WTC11 (cell line): ENCODE measurements around the gene SYCP2. TPM values are rescaled to one million over a fixed set of nuclear protein-coding genes. Genes with fewer than 3 reads are reported as not detected.

ENCODE experiments used
- ATAC-seq: fragments of 200-7000 bp; cut with Tn5 transposase; 2 replicates; pipeline ENCODE4 v1.10.0; 2021; ENCODE audit warnings: mild to moderate bottlenecking, moderate library complexity
- CTCF ChIA-PET: fragments of 300-600 bp; sonication (Branson Sonifier 250); formaldehyde crosslinking; loops from one replicate; lab custom pipeline; 2021; ENCODE audit warnings: antibody characterized with exemption; lab: Charles Lee
- POLR2A ChIA-PET: fragments of 350-600 bp; sonication (Branson Sonifier 250); formaldehyde crosslinking; loops from one replicate; lab custom pipeline; 2021; ENCODE audit warnings: antibody characterized with exemption; lab: Charles Lee
- DNase-seq: peaks from one replicate; pipeline ENCODE4 v3.0.0; 2021; ENCODE audit warnings: low spot score
- H3K27ac Mint-ChIP-seq: 2 replicates; pipeline ENCODE4 v1.8.0; 2021; ENCODE audit warnings: mixed read lengths
- H3K27me3 Mint-ChIP-seq: 2 replicates; pipeline ENCODE4 v1.8.0; 2021; ENCODE audit warnings: low read depth, mild to moderate bottlenecking, moderate library complexity, mixed read lengths
- H3K36me3 Mint-ChIP-seq: 2 replicates; pipeline ENCODE4 v1.8.0; 2021; ENCODE audit warnings: mixed read lengths
- H3K4me1 Mint-ChIP-seq: 2 replicates; pipeline ENCODE4 v1.8.0; 2022; ENCODE audit warnings: mixed read lengths
- H3K4me3 Mint-ChIP-seq: 2 replicates; pipeline ENCODE4 v1.8.0; 2021; ENCODE audit warnings: mild to moderate bottlenecking, moderate library complexity, mixed read lengths
- H3K9me3 Mint-ChIP-seq: 2 replicates; pipeline ENCODE4 v1.8.0; 2021; ENCODE audit warnings: mixed read lengths
- CBFB ChIP-seq: sonication (generic); formaldehyde crosslinking; IDR thresholded peaks from 2 replicates; pipeline ENCODE4 v1.8.1; 2022; ENCODE audit warnings: mild to moderate bottlenecking, low read depth, missing genetic modification reagents
- SP1 ChIP-seq: sonication (generic); formaldehyde crosslinking; conservative IDR thresholded peaks from 2 replicates; pipeline ENCODE4 v1.8.1; 2022; ENCODE audit warnings: missing genetic modification reagents
- ZNF317 ChIP-seq: sonication (generic); formaldehyde crosslinking; IDR thresholded peaks from 2 replicates; pipeline ENCODE4 v1.8.1; 2023; ENCODE audit warnings: low read depth, mild to moderate bottlenecking, moderate library complexity, missing genetic modification reagents, borderline replicate concordance
- total RNA-seq: library from RNA; stranded (reverse); gene quantifications from 3 replicates; pipeline ENCODE4 v1.2.3, GENCODE V29; 2021
- TF ChIP-seq, protein P1 (sequence below): fragments of 250-450 bp; sonication (Bioruptor Pico); conservative IDR thresholded peaks from 2 replicates; pipeline ENCODE4 v1.9.0; 2021; ENCODE audit warnings: mild to moderate bottlenecking
- TF ChIP-seq, protein P2 (sequence below): sonication (generic); formaldehyde crosslinking; IDR thresholded peaks from 2 replicates; pipeline ENCODE4 v1.8.0; 2023; ENCODE audit warnings: mild to moderate bottlenecking, missing genetic modification reagents
- TF ChIP-seq, protein P3 (sequence below): sonication (generic); formaldehyde crosslinking; conservative IDR thresholded peaks from 2 replicates; pipeline ENCODE4 v1.8.1; 2023; ENCODE audit warnings: mild to moderate bottlenecking, low read depth, missing genetic modification reagents, moderate library complexity
- TF ChIP-seq, protein P4 (sequence below): sonication (generic); formaldehyde crosslinking; IDR thresholded peaks from 2 replicates; pipeline ENCODE4 v1.8.0; 2022; ENCODE audit warnings: mild to moderate bottlenecking, missing genetic modification reagents

The SYCP2 gene
- total RNA-seq, 1 experiment from 2014 or later = 0.31 TPM

DNA sequence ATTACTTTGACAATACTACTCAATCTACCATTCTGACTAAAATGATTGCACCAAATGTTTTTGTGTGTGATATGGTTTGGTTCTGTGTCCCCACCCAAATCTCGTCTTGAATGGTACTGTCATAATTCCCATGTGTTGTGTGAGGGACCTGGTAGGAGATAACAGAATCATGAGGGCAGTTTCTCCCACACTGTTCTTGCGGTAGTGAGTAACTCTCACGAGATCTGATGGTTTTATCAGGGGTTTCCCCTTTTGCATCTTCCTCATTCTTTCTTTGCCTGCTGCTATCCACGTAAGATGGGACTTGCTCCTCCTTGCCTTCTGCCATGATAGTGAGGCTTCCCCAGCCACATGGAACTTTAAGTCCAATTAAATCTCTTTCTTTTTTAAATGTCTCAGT lies 20.8 kb downstream of the SYCP2 start (continued):
- TF ChIP-seq, protein P1, sequence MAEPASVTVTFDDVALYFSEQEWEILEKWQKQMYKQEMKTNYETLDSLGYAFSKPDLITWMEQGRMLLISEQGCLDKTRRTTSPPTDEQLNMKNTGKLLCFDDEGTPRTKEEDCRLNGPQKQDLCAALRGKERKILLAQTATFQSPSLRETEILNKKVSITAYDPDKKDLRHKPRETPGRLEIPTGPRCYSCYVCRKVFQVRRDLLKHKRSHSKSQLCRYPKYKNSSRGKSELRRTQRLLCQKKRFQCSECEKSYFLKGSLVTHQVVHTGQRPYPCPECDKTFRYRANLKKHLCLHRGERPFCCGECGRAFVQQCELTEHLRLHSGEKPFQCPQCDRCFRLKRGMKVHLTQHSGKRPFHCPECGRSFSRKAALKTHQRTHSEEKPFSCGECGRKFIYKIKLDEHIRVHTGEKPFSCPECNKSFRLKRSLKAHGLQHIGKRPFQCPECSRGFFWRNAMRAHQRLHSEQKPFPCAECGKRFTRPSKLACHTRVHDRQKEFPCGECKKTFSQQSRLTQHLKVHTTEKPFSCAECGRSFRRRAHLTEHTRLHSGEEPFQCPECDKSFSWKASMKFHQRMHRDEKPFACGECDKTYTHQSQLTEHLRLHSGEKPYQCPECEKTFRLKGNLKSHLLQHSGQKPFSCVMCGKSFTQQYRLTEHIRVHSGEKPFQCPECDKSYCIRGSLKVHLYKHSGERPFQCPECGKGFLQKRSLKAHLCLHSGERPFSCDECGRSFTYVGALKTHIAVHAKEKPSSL (CRISPR knock-in tag) = no peak
- TF ChIP-seq, all 79 proteins: peak for 0

DNA sequence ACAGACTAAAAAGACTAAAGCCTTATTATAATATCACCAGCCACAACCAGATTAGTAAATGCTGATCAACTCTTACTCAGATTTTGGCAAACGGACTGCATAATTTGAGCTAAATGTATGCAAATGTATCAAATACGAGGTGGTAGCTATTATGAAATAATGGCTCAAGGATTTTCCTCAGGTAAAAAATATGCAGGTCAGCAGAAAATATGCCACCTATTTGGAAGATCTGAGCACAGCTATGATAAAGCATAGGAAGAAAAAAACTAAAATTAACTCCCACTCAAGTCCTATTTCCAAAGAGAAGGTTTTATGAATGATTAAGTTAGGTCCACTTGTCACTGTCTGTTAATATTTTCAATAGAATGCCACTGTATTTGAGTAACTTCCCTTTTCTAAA lies 22.4 kb downstream of the SYCP2 start:
- no peak overlapping the region for H3K4me3 Mint-ChIP-seq
- POLR2A ChIA-PET = no interaction called here

More for the DNA sequence above, 22.4 kb downstream of the SYCP2 start:
- CTCF ChIA-PET = no interaction called here
- TF ChIP-seq, protein P2, sequence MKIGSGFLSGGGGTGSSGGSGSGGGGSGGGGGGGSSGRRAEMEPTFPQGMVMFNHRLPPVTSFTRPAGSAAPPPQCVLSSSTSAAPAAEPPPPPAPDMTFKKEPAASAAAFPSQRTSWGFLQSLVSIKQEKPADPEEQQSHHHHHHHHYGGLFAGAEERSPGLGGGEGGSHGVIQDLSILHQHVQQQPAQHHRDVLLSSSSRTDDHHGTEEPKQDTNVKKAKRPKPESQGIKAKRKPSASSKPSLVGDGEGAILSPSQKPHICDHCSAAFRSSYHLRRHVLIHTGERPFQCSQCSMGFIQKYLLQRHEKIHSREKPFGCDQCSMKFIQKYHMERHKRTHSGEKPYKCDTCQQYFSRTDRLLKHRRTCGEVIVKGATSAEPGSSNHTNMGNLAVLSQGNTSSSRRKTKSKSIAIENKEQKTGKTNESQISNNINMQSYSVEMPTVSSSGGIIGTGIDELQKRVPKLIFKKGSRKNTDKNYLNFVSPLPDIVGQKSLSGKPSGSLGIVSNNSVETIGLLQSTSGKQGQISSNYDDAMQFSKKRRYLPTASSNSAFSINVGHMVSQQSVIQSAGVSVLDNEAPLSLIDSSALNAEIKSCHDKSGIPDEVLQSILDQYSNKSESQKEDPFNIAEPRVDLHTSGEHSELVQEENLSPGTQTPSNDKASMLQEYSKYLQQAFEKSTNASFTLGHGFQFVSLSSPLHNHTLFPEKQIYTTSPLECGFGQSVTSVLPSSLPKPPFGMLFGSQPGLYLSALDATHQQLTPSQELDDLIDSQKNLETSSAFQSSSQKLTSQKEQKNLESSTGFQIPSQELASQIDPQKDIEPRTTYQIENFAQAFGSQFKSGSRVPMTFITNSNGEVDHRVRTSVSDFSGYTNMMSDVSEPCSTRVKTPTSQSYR = no peak
- TF ChIP-seq, protein P3, sequence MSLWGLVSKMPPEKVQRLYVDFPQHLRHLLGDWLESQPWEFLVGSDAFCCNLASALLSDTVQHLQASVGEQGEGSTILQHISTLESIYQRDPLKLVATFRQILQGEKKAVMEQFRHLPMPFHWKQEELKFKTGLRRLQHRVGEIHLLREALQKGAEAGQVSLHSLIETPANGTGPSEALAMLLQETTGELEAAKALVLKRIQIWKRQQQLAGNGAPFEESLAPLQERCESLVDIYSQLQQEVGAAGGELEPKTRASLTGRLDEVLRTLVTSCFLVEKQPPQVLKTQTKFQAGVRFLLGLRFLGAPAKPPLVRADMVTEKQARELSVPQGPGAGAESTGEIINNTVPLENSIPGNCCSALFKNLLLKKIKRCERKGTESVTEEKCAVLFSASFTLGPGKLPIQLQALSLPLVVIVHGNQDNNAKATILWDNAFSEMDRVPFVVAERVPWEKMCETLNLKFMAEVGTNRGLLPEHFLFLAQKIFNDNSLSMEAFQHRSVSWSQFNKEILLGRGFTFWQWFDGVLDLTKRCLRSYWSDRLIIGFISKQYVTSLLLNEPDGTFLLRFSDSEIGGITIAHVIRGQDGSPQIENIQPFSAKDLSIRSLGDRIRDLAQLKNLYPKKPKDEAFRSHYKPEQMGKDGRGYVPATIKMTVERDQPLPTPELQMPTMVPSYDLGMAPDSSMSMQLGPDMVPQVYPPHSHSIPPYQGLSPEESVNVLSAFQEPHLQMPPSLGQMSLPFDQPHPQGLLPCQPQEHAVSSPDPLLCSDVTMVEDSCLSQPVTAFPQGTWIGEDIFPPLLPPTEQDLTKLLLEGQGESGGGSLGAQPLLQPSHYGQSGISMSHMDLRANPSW (CRISPR knock-in tag) = no peak
- TF ChIP-seq, protein P1 (CRISPR knock-in tag) = no peak
- no peak for TF ChIP-seq SP1 (CRISPR knock-in tag)
- no peak for TF ChIP-seq ZNF317
- no peak for TF ChIP-seq CBFB
- TF ChIP-seq, protein P4, sequence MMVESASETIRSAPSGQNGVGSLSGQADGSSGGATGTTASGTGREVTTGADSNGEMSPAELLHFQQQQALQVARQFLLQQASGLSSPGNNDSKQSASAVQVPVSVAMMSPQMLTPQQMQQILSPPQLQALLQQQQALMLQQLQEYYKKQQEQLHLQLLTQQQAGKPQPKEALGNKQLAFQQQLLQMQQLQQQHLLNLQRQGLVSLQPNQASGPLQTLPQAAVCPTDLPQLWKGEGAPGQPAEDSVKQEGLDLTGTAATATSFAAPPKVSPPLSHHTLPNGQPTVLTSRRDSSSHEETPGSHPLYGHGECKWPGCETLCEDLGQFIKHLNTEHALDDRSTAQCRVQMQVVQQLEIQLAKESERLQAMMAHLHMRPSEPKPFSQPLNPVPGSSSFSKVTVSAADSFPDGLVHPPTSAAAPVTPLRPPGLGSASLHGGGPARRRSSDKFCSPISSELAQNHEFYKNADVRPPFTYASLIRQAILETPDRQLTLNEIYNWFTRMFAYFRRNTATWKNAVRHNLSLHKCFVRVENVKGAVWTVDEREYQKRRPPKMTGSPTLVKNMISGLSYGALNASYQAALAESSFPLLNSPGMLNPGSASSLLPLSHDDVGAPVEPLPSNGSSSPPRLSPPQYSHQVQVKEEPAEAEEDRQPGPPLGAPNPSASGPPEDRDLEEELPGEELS = no peak
- Mint-ChIP-seq H3K9me3 (peaks cover 3% of the 10 kb centered on the region; the same call in 1 of the 2 replicates), H3K27ac (no peak overlapping the region), H3K4me1 (no peaks in the 10 kb centered on the region), H3K27me3 (peaks cover 16% of the 10 kb centered on the region), H3K36me3 (no peaks in the 10 kb centered on the region)
- DNase-seq = no peak
- ATAC-seq = no peak
